Measurements from ENCODE around the gene WNK2.

Gene WNK2

DNA sequence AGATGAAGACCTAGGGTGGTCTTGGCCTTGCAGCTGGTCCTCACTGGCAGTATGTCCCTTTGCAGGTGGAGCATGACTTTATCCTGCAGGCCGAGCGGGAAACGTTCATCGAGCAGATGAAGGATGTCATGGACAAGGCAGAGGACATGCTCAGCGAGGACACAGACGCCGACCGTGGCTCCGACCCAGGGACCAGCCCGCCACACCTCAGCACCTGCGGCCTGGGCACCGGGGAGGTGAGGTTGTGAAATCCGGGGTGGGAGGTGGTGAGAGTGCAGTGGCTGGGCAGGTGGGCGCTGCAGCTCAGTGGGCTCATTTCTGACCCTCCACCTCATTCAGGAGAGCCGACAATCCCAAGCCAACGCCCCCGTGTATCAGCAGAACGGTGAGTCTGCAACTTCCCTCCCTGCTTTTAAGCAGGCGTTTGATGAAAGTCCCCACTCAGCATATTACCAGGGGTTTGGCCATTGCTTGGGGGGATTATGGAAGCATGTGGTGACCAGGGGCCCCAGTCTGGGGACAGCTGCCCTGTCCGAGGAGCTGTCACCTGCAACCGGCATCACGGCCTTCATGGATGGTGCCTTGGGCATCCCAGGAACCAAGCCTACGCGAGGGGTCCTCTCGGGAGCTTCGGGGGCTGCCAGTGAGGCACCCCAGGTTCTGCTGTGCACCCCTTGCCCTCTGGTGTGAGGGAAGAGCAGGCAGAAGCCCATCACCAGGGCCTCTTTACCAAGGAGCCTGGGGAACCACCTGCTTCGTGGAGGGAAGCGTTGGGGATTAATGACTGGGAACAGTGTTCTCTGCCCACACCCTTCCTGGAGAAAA is 84.0 kb downstream of the WNK2 start:
- TF ChIP-seq, protein P1, sequence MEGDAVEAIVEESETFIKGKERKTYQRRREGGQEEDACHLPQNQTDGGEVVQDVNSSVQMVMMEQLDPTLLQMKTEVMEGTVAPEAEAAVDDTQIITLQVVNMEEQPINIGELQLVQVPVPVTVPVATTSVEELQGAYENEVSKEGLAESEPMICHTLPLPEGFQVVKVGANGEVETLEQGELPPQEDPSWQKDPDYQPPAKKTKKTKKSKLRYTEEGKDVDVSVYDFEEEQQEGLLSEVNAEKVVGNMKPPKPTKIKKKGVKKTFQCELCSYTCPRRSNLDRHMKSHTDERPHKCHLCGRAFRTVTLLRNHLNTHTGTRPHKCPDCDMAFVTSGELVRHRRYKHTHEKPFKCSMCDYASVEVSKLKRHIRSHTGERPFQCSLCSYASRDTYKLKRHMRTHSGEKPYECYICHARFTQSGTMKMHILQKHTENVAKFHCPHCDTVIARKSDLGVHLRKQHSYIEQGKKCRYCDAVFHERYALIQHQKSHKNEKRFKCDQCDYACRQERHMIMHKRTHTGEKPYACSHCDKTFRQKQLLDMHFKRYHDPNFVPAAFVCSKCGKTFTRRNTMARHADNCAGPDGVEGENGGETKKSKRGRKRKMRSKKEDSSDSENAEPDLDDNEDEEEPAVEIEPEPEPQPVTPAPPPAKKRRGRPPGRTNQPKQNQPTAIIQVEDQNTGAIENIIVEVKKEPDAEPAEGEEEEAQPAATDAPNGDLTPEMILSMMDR (IDR thresholded peaks at IDR 0.05; ENCODE audit: control insufficient read depth, insufficient read depth, low read depth, low read length, missing control alignments), result no peak
- no peak for DNase-seq (ENCODE audit: low read depth)
- H3K4me3 ChIP-seq (ENCODE audit: control insufficient read depth, low read depth, low read length), result no peak overlapping the region

DNA sequence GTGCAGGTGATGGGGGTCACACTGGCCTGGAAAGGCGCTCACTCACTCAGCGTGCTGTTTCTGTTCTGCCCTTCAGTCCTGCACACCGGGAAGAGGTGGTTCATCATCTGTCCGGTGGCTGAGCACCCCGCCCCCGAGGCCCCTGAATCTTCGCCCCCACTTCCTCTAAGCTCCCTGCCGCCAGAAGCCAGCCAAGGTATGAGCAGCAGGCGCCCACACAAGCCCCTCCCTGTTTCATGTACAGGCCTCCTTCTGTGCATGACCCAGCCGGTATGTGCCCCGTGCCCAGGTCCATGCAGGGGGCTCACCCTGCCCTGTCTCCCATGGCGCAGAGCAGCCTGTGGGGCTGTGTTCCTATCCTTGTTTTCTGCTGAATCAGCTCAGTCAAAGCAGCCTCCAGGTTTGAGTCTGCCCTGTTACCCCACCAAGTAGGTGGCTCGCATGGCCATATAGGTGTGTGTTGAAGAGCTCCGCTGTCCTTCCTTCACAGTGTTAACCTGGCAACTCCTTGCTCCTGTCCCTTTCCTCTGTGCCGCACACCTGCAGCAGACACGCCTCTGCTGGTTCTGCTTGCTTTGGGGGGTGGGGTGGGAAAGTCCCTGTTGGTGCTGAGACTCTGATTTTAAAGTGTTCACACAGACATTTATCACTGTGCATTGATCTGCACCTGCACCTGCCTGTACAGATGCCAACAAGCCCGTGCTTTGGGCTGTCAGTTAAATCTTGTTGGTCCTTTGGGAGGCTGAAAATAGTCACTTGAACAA is 84.8 kb downstream of the WNK2 start:
- TF ChIP-seq, protein P1 (IDR thresholded peaks at IDR 0.05; ENCODE audit: control insufficient read depth, insufficient read depth, low read depth, low read length, missing control alignments), result no peak
- no peak overlapping the region for H3K4me3 ChIP-seq (ENCODE audit: control insufficient read depth, low read depth, low read length)
- DNase-seq (ENCODE audit: low read depth), result no peak

DNA sequence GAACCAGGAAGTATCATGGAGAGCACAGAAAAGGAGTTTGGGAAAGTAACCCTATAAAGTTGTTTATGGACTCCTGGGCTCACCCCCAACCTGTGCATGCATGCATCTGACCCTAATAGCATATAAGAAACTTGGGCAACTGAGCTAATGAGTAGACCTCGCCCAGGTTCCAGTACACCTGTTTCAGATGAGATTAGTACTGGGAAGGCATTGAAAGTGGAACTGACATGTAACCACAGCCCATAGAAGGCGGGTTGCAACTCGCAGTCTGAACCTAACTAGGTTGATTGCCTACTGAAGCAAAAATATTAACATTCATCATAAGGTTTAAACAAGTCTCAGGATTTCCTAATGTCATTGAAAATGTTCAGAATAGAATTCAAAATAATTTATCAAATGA is 87.0 kb downstream of the WNK2 start:
- TF ChIP-seq, protein P1 (IDR thresholded peaks at IDR 0.05; ENCODE audit: control insufficient read depth, insufficient read depth, low read depth, low read length, missing control alignments), result no peak
- H3K4me3 ChIP-seq (ENCODE audit: control insufficient read depth, low read depth, low read length), result no peak overlapping the region

DNA sequence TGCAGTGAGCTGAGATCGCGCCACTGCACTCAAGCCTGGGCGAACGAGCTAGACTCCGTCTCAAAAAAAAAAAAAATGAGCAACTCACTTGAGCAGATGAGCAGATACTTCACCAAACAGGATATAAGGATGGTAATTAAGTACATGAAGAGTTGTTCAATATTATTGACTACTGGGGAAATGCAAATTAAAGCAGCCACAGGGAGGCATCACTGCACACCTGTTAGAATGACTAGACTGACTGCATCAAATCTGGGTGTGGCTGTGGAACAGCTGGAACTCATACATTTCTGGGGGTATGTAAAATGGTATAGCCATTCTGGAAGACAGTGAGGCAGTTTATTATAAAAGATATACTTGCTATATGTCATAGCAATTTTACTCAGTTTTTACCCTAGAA is 93.0 kb downstream of the WNK2 start:
- TF ChIP-seq, protein P1 (IDR thresholded peaks at IDR 0.05; ENCODE audit: control insufficient read depth, insufficient read depth, low read depth, low read length, missing control alignments), result no peak
- DNase-seq (ENCODE audit: low read depth), result no peak
- H3K4me3 ChIP-seq (ENCODE audit: control insufficient read depth, low read depth, low read length), result no peak overlapping the region

More for the DNA sequence above, 87.0 kb downstream of the WNK2 start:
- DNase-seq (ENCODE audit: low read depth), result no peak

DNA sequence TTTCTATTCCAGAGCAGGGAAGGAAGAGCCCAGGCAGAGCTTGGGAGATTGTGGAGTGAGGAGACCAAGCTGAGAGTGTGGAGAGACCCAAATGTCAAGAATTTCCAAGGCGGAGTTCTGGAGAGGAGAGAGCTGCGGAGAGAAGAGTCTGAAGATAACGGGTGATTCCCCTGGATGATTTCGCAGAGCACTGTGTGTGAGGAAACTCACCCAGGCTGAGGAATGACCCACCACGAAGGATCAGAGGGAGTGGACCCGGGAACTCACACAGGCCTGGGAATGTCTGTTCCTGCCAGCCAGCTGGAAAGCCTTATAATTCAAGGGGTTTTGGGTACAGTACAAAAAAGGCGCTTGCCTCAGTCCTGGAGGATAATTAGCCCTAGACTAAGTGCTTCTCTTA is 94.2 kb downstream of the WNK2 start:
- TF ChIP-seq, protein P1 (IDR thresholded peaks at IDR 0.05; ENCODE audit: control insufficient read depth, insufficient read depth, low read depth, low read length, missing control alignments), result no peak
- no peak for DNase-seq (ENCODE audit: low read depth)
- H3K4me3 ChIP-seq (ENCODE audit: control insufficient read depth, low read depth, low read length), result no peak overlapping the region

DNA sequence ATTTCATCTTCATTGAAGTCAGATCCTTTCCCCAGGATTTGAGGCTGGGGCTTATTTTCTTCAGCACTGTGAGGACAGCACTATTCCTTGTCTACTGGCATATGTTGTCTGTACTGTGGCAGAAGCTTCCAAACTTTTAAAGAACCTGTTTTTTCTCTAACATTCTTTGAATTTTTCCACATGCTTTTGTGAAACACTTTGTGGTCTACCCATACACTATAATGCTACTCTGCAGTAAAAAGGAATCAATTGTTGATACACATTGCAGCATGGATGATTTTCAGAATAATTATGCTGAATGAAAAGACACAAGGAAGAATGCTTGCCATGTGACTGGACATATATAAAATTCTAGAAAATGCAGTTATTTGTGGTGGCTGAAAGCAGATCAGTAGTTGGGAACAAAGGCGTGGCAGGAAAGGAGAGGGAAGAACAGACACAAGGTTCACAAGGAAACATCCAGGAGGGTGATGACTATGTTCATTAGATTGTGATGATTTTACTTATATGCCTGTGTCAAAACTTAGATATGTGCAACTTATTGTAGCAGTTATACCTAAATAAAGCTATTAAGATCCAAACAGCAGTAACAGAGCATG is 96.8 kb downstream of the WNK2 start:
- TF ChIP-seq, protein P1 (IDR thresholded peaks at IDR 0.05; ENCODE audit: control insufficient read depth, insufficient read depth, low read depth, low read length, missing control alignments), result no peak
- DNase-seq (ENCODE audit: low read depth), result no peak
- no peak overlapping the region for H3K4me3 ChIP-seq (ENCODE audit: control insufficient read depth, low read depth, low read length)

Measured in AG09309 (cell line).